Endothelial cell of umbilical vein (primary cell): ENCODE measurements around the gene ALDH4A1. TPM values are rescaled to one million over a fixed set of nuclear protein-coding genes. Genes with fewer than 3 reads are reported as not detected.

Source experiments
- BruUV-seq: library from RNA; stranded (reverse); fragments of 400-500 nt; replicated peaks from 2 replicates; lab custom pipeline; 2021; lab: Mats Ljungman, UMichigan
- CTCF ChIA-PET: fragments of 300-600, 350-600 bp; sonication (Branson Sonifier 250); formaldehyde crosslinking; loops from one replicate; lab custom pipeline; 2021; ENCODE audit warnings: antibody characterized with exemption, inconsistent platforms; lab: Charles Lee
- POLR2A ChIA-PET: fragments of 300-600, 350-600 bp; sonication (Branson Sonifier 250); formaldehyde crosslinking; loops from one replicate; lab custom pipeline; 2021; ENCODE audit warnings: antibody characterized with exemption, inconsistent platforms; lab: Charles Lee
- DNase-seq: peaks from one replicate; pipeline ENCODE4 v3.0.0-alpha.2; 2011; ENCODE audit warnings: low read depth, low spot score
- FAIRE-seq: peaks from 2 replicates; lab custom pipeline; 2011; peaks lifted over from hg19 to GRCh38; lab: Jason Lieb, UNC
- H2AFZ ChIP-seq: 2 replicates; pipeline ENCODE4 v1.6.0; 2012; ENCODE audit warnings: low read depth, low read length, control low read depth, inconsistent platforms
- H3K27ac ChIP-seq: 2 replicates; pipeline ENCODE4 v1.5.1; 2011; ENCODE audit warnings: low read depth, mild to moderate bottlenecking, control low read depth, low read length, moderate library complexity; ENCODE audit not compliant: insufficient read depth
- H3K27me3 ChIP-seq, 2 experiments: 2 replicates each; pipeline versions ENCODE4 v1.6.0 to v1.6.1; 2011; ENCODE audit warnings: low read length in 2 of 2, mixed read lengths in 1 of 2; ENCODE audit not compliant: control insufficient read depth in 2 of 2, insufficient read depth in 2 of 2
- H3K36me3 ChIP-seq, 2 experiments: 2 replicates in 1 of 2; 3 replicates in 1 of 2; pipeline ENCODE4 v1.5.1; 2011; ENCODE audit warnings: low read length in 2 of 2, mild to moderate bottlenecking in 1 of 2, moderate library complexity in 1 of 2; ENCODE audit not compliant: control insufficient read depth in 2 of 2, insufficient read depth in 2 of 2; ENCODE audit errors: extremely low read depth in 1 of 2
- H3K4me1 ChIP-seq: 3 replicates; pipeline ENCODE4 v1.5.1; 2011; ENCODE audit warnings: mild to moderate bottlenecking, low read length; ENCODE audit not compliant: control insufficient read depth, insufficient read depth; ENCODE audit errors: extremely low read depth
- H3K4me2 ChIP-seq: 2 replicates; pipeline ENCODE4 v1.6.1; 2011; ENCODE audit warnings: low read length, control low read depth, mixed read lengths; ENCODE audit not compliant: insufficient read depth
- H3K4me3 ChIP-seq, 3 experiments: fragments of 200-600 bp in 1 of 3; sonication (generic), shearing (Covaris generic) in 1 of 3; replicated peaks in 1 of 3; 2 replicates each; pipeline ENCODE4 v1.5.1; 2011 to 2016; ENCODE audit warnings: control low read depth in 3 of 3, low read length in 3 of 3, mild to moderate bottlenecking in 2 of 3, inconsistent platforms in 1 of 3, low read depth in 1 of 3, moderate library complexity in 1 of 3; ENCODE audit not compliant: insufficient read depth in 1 of 3
- H3K79me2 ChIP-seq: 2 replicates; pipeline ENCODE4 v1.6.0; 2012; ENCODE audit warnings: low read length, inconsistent platforms; ENCODE audit not compliant: control insufficient read depth, insufficient read depth
- H3K9ac ChIP-seq: replicated peaks from 2 replicates; pipeline ENCODE3; 2011; ENCODE audit warnings: low read length, control low read depth; ENCODE audit not compliant: insufficient read depth; ENCODE audit errors: extremely low read depth
- H3K9me1 ChIP-seq: replicated peaks from 3 replicates; pipeline ENCODE4 v1.6.0; 2011; ENCODE audit warnings: mild to moderate bottlenecking, low read length; ENCODE audit not compliant: control insufficient read depth, insufficient read depth; ENCODE audit errors: extremely low read depth
- H3K9me3 ChIP-seq: replicated peaks from 2 replicates; pipeline ENCODE4 v1.5.1; 2012; ENCODE audit warnings: low read length, inconsistent platforms; ENCODE audit not compliant: control insufficient read depth, insufficient read depth
- H4K20me1 ChIP-seq: replicated peaks from 2 replicates; pipeline ENCODE3; 2011; ENCODE audit warnings: mild to moderate bottlenecking, low read length; ENCODE audit not compliant: control insufficient read depth, insufficient read depth; ENCODE audit errors: extremely low read depth
- EZH2 ChIP-seq: IDR thresholded peaks from 2 replicates; pipeline ENCODE4 v1.6.1; 2012; ENCODE audit warnings: borderline replicate concordance, low read depth, mild to moderate bottlenecking, moderate library complexity, low read length, inconsistent platforms; ENCODE audit not compliant: severe bottlenecking
- FOS ChIP-seq: IDR thresholded peaks from 2 replicates; pipeline ENCODE4 v1.6.1; 2011; ENCODE audit warnings: mild to moderate bottlenecking, low read length, moderate library complexity, borderline replicate concordance; ENCODE audit not compliant: insufficient read depth
- GATA2 ChIP-seq: IDR thresholded peaks from 2 replicates; pipeline ENCODE4 v1.7.0; 2011; ENCODE audit warnings: low read depth, mild to moderate bottlenecking, moderate library complexity, mixed read lengths, low read length; ENCODE audit not compliant: insufficient read length, insufficient read depth
- JUN ChIP-seq: IDR thresholded peaks from 2 replicates; pipeline ENCODE4 v1.6.1; 2011; ENCODE audit warnings: borderline replicate concordance, low read depth; ENCODE audit not compliant: insufficient read length, insufficient read depth
- MYC ChIP-seq: IDR thresholded peaks from one replicate; pipeline ENCODE4 v1.6.1; 2011; ENCODE audit warnings: mild to moderate bottlenecking, low read depth, low read length
- POLR2A ChIP-seq: IDR thresholded peaks from 2 replicates; pipeline ENCODE4 v1.6.1; 2012; ENCODE audit warnings: low read depth, mild to moderate bottlenecking, control low read depth, low read length
- POLR2AphosphoS5 ChIP-seq: IDR thresholded peaks from 2 replicates; pipeline ENCODE4 v1.6.1; 2012; ENCODE audit warnings: low read depth, mild to moderate bottlenecking, control low read depth, low read length, moderate library complexity; ENCODE audit not compliant: insufficient read depth
- dilution Hi-C: fragments of 300-500 bp; cut with MboI; formaldehyde crosslinking; loops from one replicate; pipeline ENCODE4 v1.15.0; 2019; ENCODE audit warnings: low sequenced_read_pairs; ENCODE audit not compliant: extremely low pct_ligation_motif_present
- intact Hi-C: fragments of 100-400 bp; cut with micrococcal nuclease; formaldehyde crosslinking; loops from one replicate; pipeline ENCODE4 v1.10.0; 2022
- polyA plus RNA-seq, 4 experiments: library from polyadenylated mRNA; depleted of rRNA in 3 of 4; stranded (reverse) in 3 of 4; unstranded in 1 of 4; fragments of >200 nt; gene quantifications; 2 replicates each; pipeline versions ENCODE4 v1.2.1 to v1.2.3, GENCODE V29; 2011 to 2012; ENCODE audit warnings: missing spikeins in 1 of 4
- total RNA-seq: library from RNA; stranded (reverse); gene quantifications from 2 replicates; pipeline ENCODE4 v1.2.3, GENCODE V29; 2021
- TF ChIP-seq, protein P1 (sequence below): IDR thresholded peaks from 2 replicates; pipeline ENCODE4 v1.6.1; 2011; ENCODE audit not compliant: insufficient read depth, insufficient read length
- TF ChIP-seq, protein P2 (sequence below), 2 donors: IDR thresholded peaks; 1 replicate in 1 of 2; 2 replicates in 1 of 2; pipeline ENCODE4 v1.5.1; 2011; ENCODE audit warnings: low read length in 2 of 2, mild to moderate bottlenecking in 2 of 2, moderate library complexity in 2 of 2, control low read depth in 1 of 2, inconsistent platforms in 1 of 2, low read depth in 1 of 2; ENCODE audit not compliant: insufficient read depth in 1 of 2; ENCODE audit errors: extremely low read depth in 1 of 2

ALDH4A1 gene
- total and polyA plus RNA-seq, 2 donors (not counting 3 experiments of a cell fraction or from before 2014, with no cell fraction given), result 17.4 to 18.5 TPM

DNA sequence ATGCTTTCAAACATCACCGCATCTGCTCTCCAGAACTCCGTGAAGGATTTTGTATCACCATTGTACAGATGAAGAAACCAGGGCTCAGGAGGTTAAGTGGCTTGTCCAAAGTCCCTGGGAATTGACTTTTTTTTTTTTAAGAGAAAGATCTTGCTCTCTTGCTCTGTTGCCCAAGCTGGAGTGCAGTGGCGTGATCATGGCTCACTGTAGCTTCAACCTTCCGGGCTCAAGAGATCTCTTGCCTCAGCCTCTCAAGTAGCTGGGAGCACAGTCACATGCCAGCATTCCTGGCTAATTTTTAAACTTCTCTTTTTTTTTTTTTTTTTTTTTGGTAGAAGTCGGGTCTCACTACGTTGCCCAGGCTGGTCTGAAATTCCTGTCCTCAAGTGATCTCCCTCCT, 36.0 kb downstream of the ALDH4A1 start:
- peaks cover 0 to 3% of the 10 kb centered on the region in 2 experiments for H3K27me3 ChIP-seq
- H3K4me1 ChIP-seq, result no peaks in the 10 kb centered on the region
- FAIRE-seq, result no peak
- DNase-seq, result no peak
- no peaks in the 10 kb centered on the region for H4K20me1 ChIP-seq
- H3K27ac ChIP-seq, result no peak overlapping the region
- CTCF ChIA-PET, result interaction anchor here (1.5 kb wide), 1 partner anchor 9 kb away, joined by 5 read pairs; no protein-coding TSS in a partner anchor
- intact Hi-C loops, result no loop called here
- no peak overlapping the region for H3K4me3 ChIP-seq
- no peak overlapping the region for H2AFZ ChIP-seq
- H3K79me2 ChIP-seq, result no peaks in the 10 kb centered on the region
- dilution Hi-C loops, result no loop called here
- POLR2A ChIA-PET, result no interaction called here
- H3K9me3 ChIP-seq, result no peaks in the 10 kb centered on the region
- BruUV-seq, result no TSS peak
- no peak overlapping the region for H3K9ac ChIP-seq
- no peaks in the 10 kb centered on the region for H3K36me3 ChIP-seq
- H3K4me2 ChIP-seq, result no peak overlapping the region
- no peaks in the 10 kb centered on the region for H3K9me1 ChIP-seq
- TF ChIP-seq EZH2 (no peak), POLR2A (no peak), GATA2 (no peak), MYC (no peak), FOS (no peak), JUN (no peak), POLR2AphosphoS5 (no peak)
- TF ChIP-seq, protein P1, sequence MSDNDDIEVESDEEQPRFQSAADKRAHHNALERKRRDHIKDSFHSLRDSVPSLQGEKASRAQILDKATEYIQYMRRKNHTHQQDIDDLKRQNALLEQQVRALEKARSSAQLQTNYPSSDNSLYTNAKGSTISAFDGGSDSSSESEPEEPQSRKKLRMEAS, result no peak
- TF ChIP-seq, protein P2, sequence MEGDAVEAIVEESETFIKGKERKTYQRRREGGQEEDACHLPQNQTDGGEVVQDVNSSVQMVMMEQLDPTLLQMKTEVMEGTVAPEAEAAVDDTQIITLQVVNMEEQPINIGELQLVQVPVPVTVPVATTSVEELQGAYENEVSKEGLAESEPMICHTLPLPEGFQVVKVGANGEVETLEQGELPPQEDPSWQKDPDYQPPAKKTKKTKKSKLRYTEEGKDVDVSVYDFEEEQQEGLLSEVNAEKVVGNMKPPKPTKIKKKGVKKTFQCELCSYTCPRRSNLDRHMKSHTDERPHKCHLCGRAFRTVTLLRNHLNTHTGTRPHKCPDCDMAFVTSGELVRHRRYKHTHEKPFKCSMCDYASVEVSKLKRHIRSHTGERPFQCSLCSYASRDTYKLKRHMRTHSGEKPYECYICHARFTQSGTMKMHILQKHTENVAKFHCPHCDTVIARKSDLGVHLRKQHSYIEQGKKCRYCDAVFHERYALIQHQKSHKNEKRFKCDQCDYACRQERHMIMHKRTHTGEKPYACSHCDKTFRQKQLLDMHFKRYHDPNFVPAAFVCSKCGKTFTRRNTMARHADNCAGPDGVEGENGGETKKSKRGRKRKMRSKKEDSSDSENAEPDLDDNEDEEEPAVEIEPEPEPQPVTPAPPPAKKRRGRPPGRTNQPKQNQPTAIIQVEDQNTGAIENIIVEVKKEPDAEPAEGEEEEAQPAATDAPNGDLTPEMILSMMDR (IDR thresholded peaks at IDR 0.05; ENCODE audit: extremely low read depth in 1 of 2, insufficient read depth in 1 of 2, low read depth in 1 of 2, low read length in 2 of 2), result no peak
